Measurements from ENCODE around the gene SPHK1.

Gene SPHK1

GRCh38 chr17:76391200-76391715 is 6.8 kb downstream of the SPHK1 start:
- Histone ChIP-seq H3K4me3 (ENCODE audit: low read length) (no peak overlapping the region), H3K4me1 (ENCODE audit: control insufficient read depth, insufficient read depth, low read length) (peaks cover 10% of the 10 kb centered on the region), H3K36me3 (ENCODE audit: control insufficient read depth, insufficient read depth, low read length) (peaks cover 5% of the 10 kb centered on the region), H3K9ac (ENCODE audit: low read length) (no peak overlapping the region), H3K9me3 (ENCODE audit: control insufficient read depth, low read length) (no peaks in the 10 kb centered on the region), H3K27me3 (ENCODE audit: control insufficient read depth, insufficient read depth, low read length) (peaks cover under 1% of the 10 kb centered on the region)

GRCh38 chr17:76394166-76394565 is 9.8 kb downstream of the SPHK1 start:
- Histone ChIP-seq H3K4me3 (ENCODE audit: low read length) (no peak overlapping the region), H3K27me3 (ENCODE audit: control insufficient read depth, insufficient read depth, low read length) (no peaks in the 10 kb centered on the region), H3K4me1 (ENCODE audit: control insufficient read depth, insufficient read depth, low read length) (peaks cover 12% of the 10 kb centered on the region), H3K9ac (ENCODE audit: low read length) (no peak overlapping the region), H3K9me3 (ENCODE audit: control insufficient read depth, low read length) (no peaks in the 10 kb centered on the region), H3K36me3 (ENCODE audit: control insufficient read depth, insufficient read depth, low read length) (peaks cover 24% of the 10 kb centered on the region)

GRCh38 chr17:76395980-76396379 is 11.6 kb downstream of the SPHK1 start:
- Histone ChIP-seq H3K9ac (ENCODE audit: low read length) (no peak overlapping the region), H3K4me1 (ENCODE audit: control insufficient read depth, insufficient read depth, low read length) (peaks cover 12% of the 10 kb centered on the region), H3K9me3 (ENCODE audit: control insufficient read depth, low read length) (no peaks in the 10 kb centered on the region), H3K4me3 (ENCODE audit: low read length) (no peak overlapping the region), H3K36me3 (ENCODE audit: control insufficient read depth, insufficient read depth, low read length) (peaks cover 41% of the 10 kb centered on the region), H3K27me3 (ENCODE audit: control insufficient read depth, insufficient read depth, low read length) (no peaks in the 10 kb centered on the region)

DNA sequence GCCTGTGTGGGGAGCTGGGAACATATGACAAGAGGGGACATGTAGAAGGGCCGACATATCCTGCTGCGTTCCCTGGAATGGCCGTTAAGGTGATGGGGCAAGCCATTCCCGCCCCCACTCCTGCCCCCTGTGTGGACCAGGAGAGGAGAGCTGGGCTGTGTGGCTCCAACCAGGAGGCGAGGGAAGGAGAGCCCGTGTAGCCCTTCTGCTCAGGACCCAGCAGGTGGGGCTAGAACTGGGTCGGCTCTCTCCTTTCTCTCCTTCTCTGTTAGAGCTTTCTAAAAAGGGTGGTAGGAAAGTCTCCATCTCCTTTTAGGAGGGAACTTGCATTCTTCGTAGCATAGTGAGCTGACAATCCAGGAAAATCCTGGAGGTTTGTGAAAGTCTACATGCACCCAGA is 12.8 kb downstream of the SPHK1 start:
- no peaks in the 10 kb centered on the region for H3K9me3 ChIP-seq (ENCODE audit: control insufficient read depth, low read length)
- H3K9ac ChIP-seq (ENCODE audit: low read length) = no peak overlapping the region
- no peaks in the 10 kb centered on the region for H3K27me3 ChIP-seq (ENCODE audit: control insufficient read depth, insufficient read depth, low read length)
- H3K4me3 ChIP-seq (ENCODE audit: low read length) = no peak overlapping the region
- peaks cover 12% of the 10 kb centered on the region for H3K4me1 ChIP-seq (ENCODE audit: control insufficient read depth, insufficient read depth, low read length)
- H3K36me3 ChIP-seq (ENCODE audit: control insufficient read depth, insufficient read depth, low read length) = peaks cover 45% of the 10 kb centered on the region

GRCh38 chr17:76397687-76398522 is 13.5 kb downstream of the SPHK1 start:
- H3K27me3 ChIP-seq (ENCODE audit: control insufficient read depth, insufficient read depth, low read length) = no peaks in the 10 kb centered on the region
- H3K36me3 ChIP-seq (ENCODE audit: control insufficient read depth, insufficient read depth, low read length) = peaks cover 45% of the 10 kb centered on the region
- H3K9ac ChIP-seq (ENCODE audit: low read length) = no peak overlapping the region
- no peaks in the 10 kb centered on the region for H3K9me3 ChIP-seq (ENCODE audit: control insufficient read depth, low read length)
- no peak overlapping the region for H3K4me3 ChIP-seq (ENCODE audit: low read length)
- H3K4me1 ChIP-seq (ENCODE audit: control insufficient read depth, insufficient read depth, low read length) = peaks cover 12% of the 10 kb centered on the region

DNA sequence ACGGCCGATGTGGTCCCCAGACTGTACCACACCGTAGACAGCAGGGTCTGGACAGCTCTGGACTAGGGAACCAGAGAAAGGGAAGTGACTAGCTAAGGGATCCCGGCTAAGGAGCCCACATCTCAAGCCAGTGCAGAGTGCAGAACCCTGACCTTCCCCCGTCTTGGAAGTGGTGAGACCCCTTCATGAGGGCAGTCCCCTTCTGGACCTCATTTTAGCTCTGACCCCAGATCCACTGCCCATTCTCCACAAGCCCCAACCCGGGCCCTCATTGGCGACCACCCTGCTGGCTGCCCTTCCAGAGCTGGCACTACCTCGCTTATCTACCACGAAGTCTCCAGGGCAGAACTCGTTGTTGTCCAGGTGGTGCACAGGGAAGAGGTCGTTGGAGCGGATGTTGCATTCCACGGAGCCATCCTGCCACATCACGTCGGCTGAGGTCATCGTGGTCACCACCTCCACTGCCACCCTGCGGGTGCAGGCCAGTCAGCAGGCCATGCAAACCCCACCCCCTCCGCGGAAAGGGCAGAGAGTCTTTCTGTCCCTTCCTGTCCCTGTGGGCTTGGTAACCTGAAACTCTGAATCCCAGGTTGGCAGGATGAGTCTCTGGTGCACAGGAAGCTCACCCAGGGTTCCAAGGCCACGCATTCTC is 14.2 kb downstream of the SPHK1 start:
- Histone ChIP-seq H3K4me1 (ENCODE audit: control insufficient read depth, insufficient read depth, low read length) (peaks cover 12% of the 10 kb centered on the region), H3K27me3 (ENCODE audit: control insufficient read depth, insufficient read depth, low read length) (no peaks in the 10 kb centered on the region), H3K9ac (ENCODE audit: low read length) (no peak overlapping the region), H3K36me3 (ENCODE audit: control insufficient read depth, insufficient read depth, low read length) (peaks cover 45% of the 10 kb centered on the region), H3K9me3 (ENCODE audit: control insufficient read depth, low read length) (no peaks in the 10 kb centered on the region), H3K4me3 (ENCODE audit: low read length) (no peak overlapping the region)

DNA sequence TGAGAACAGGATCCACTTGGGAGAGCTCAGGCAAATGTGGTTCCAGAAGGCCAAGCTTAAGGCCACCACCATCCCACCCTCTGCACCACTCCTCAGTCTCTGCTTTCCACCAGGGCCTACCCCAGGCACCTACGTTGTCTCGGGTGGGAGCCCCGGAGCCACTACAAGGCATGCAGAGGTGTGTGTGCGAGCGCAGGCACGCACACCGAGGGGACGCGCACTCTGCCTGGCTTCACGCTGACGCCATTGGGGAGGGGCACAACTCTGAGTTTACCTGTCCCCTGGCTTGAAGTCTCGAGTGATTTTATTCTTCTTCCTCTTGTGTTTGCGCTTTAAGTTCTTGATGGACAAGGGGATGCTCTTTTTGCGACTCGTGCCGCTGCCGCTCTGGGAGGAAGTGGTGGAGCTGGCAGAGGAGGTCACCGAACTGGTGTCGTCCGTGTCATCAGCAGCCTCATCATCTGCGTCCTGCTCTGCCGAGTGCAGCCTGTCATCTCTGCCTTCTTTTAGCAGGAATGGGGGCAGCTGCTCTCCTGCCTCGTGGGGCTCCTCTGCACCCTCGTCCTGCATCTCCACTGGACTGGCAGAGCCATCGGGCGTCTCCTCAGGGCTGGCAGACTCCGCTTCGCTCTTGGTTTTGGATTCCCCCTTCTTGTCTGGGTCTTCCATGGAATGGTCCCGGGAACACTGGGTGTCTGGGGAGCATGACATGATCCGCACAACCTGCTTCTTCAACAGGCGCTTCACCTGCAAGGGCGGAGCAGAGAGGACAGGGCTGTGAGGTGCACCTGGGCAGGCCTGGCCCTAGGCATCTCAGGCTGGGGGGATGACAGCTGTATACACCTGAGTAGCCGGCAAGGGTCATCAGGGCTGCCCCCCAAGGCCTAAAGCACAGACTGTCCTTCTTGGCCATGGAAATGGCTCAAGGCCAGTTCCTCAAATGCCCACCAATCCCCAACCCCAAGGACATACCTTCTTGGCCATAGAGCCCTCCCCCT is 15.1 kb downstream of the SPHK1 start:
- no peak overlapping the region for H3K4me3 ChIP-seq (ENCODE audit: low read length)
- no peaks in the 10 kb centered on the region for H3K9me3 ChIP-seq (ENCODE audit: control insufficient read depth, low read length)
- H3K36me3 ChIP-seq (ENCODE audit: control insufficient read depth, insufficient read depth, low read length) = peaks cover 50% of the 10 kb centered on the region
- H3K9ac ChIP-seq (ENCODE audit: low read length) = no peak overlapping the region
- H3K4me1 ChIP-seq (ENCODE audit: control insufficient read depth, insufficient read depth, low read length) = peaks cover 12% of the 10 kb centered on the region
- H3K27me3 ChIP-seq (ENCODE audit: control insufficient read depth, insufficient read depth, low read length) = no peaks in the 10 kb centered on the region

DNA sequence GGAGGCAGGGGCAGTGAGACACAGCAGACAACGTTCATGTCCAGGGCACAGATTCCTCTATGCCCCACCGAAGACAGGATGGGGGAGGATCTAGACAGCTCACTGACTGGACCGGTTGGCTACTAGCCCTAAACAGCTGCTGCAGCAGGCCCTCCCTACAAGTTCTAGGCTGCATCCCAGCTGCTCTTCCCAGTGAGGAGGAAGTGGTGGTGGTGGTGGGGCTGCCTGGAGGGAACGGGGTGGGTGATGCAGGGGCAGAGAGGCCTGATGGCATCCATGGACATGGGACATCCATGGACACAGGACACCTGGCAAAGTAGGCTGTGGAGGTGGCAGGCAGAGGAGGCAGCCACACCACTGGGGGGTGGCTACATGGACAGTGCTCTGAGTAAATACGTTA is 18.3 kb downstream of the SPHK1 start:
- Histone ChIP-seq H3K4me1 (ENCODE audit: control insufficient read depth, insufficient read depth, low read length) (peaks cover 2% of the 10 kb centered on the region), H3K27me3 (ENCODE audit: control insufficient read depth, insufficient read depth, low read length) (no peaks in the 10 kb centered on the region), H3K4me3 (ENCODE audit: low read length) (no peak overlapping the region), H3K9me3 (ENCODE audit: control insufficient read depth, low read length) (no peaks in the 10 kb centered on the region), H3K9ac (ENCODE audit: low read length) (no peak overlapping the region), H3K36me3 (ENCODE audit: control insufficient read depth, insufficient read depth, low read length) (peaks cover 40% of the 10 kb centered on the region)

- H3K4me1 ChIP-seq (ENCODE audit: control insufficient read depth, insufficient read depth, low read length) = peaks cover 7% of the 10 kb centered on the region
- no peaks in the 10 kb centered on the region for H3K9me3 ChIP-seq (ENCODE audit: control insufficient read depth, low read length)
- no peak overlapping the region for H3K9ac ChIP-seq (ENCODE audit: low read length)
- H3K36me3 ChIP-seq (ENCODE audit: control insufficient read depth, insufficient read depth, low read length) = peaks cover 26% of the 10 kb centered on the region
- no peak overlapping the region for H3K4me3 ChIP-seq (ENCODE audit: low read length)
- no peaks in the 10 kb centered on the region for H3K27me3 ChIP-seq (ENCODE audit: control insufficient read depth, insufficient read depth, low read length)
Observed at GRCh38 chr17:76404256-76404655, 19.8 kb downstream of the SPHK1 start.

DNA sequence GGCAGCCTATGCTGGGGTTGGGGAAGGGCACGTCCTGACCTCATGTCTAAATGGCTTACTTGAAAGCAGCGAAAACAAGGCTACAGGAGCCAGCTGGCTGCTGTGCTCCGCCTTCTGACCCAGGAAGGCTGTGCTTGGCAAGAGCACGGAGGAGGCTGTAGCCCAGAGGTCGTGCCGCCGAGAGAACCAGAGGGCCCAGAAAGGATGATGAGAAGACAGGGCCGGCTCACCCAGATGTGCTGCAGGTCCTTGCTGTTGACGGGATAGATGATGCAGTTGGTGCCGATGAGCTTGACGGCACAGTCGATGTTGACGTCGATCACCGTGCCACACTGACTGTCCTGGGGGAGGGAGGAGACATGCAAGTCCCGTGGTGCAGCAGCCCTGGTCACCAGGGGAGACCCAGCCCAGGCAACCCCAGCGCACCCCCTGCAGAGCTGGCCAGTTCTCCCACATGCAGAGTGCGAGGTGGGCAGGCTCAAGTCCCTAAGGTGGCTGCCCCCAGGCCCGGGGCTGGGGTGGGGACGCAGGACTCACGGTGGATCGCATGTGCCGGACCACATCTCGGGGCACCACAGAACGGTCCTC is 20.7 kb downstream of the SPHK1 start:
- Histone ChIP-seq H3K9ac (ENCODE audit: low read length) (no peak overlapping the region), H3K36me3 (ENCODE audit: control insufficient read depth, insufficient read depth, low read length) (peaks cover 18% of the 10 kb centered on the region), H3K9me3 (ENCODE audit: control insufficient read depth, low read length) (no peaks in the 10 kb centered on the region), H3K27me3 (ENCODE audit: control insufficient read depth, insufficient read depth, low read length) (no peaks in the 10 kb centered on the region), H3K4me1 (ENCODE audit: control insufficient read depth, insufficient read depth, low read length) (peaks cover 13% of the 10 kb centered on the region), H3K4me3 (ENCODE audit: low read length) (no peak overlapping the region)

- peaks cover 14% of the 10 kb centered on the region for H3K4me1 ChIP-seq (ENCODE audit: control insufficient read depth, insufficient read depth, low read length)
- H3K4me3 ChIP-seq (ENCODE audit: low read length) = no peak overlapping the region
- no peaks in the 10 kb centered on the region for H3K27me3 ChIP-seq (ENCODE audit: control insufficient read depth, insufficient read depth, low read length)
- H3K9ac ChIP-seq (ENCODE audit: low read length) = no peak overlapping the region
- H3K9me3 ChIP-seq (ENCODE audit: control insufficient read depth, low read length) = no peaks in the 10 kb centered on the region
- H3K36me3 ChIP-seq (ENCODE audit: control insufficient read depth, insufficient read depth, low read length) = peaks cover 14% of the 10 kb centered on the region
Observed at GRCh38 chr17:76405607-76405966, 21.2 kb downstream of the SPHK1 start.

Measured in mucosa of stomach (tissue), 1 donor.